K562 treated with DMSO at 1 percent for 24 hours (cell line): ENCODE results near the gene VIM. TPM values are rescaled to one million over a fixed set of nuclear protein-coding genes. Genes with fewer than 3 reads are reported as not detected.

ENCODE experiments used
- total RNA-seq: library from RNA; unstranded; fragments of 300-600 nt; gene quantifications from 2 replicates; pipeline ENCODE4 v1.2.3, GENCODE V29; 2022; ENCODE audit warnings: low read depth; ENCODE audit not compliant: insufficient read depth

VIM gene
- total RNA-seq: 831 and 987 TPM in 2 replicates

DNA sequence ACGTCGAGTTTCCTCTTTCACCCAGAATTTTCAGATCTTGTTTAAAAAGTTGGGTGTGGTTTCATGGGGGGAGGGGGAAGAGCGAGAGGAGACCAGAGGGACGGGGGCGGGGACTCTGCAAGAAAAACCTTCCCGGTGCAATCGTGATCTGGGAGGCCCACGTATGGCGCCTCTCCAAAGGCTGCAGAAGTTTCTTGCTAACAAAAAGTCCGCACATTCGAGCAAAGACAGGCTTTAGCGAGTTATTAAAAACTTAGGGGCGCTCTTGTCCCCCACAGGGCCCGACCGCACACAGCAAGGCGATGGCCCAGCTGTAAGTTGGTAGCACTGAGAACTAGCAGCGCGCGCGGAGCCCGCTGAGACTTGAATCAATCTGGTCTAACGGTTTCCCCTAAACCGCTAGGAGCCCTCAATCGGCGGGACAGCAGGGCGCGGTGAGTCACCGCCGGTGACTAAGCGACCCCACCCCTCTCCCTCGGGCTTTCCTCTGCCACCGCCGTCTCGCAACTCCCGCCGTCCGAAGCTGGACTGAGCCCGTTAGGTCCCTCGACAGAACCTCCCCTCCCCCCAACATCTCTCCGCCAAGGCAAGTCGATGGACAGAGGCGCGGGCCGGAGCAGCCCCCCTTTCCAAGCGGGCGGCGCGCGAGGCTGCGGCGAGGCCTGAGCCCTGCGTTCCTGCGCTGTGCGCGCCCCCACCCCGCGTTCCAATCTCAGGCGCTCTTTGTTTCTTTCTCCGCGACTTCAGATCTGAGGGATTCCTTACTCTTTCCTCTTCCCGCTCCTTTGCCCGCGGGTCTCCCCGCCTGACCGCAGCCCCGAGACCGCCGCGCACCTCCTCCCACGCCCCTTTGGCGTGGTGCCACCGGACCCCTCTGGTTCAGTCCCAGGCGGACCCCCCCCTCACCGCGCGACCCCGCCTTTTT is at the start of gene VIM:
Gene VIM (plus strand): TSS at position 151 of the 925 bp plus-strand sequence. CDS start 1,182 bp downstream, outside the sequence.

DNA sequence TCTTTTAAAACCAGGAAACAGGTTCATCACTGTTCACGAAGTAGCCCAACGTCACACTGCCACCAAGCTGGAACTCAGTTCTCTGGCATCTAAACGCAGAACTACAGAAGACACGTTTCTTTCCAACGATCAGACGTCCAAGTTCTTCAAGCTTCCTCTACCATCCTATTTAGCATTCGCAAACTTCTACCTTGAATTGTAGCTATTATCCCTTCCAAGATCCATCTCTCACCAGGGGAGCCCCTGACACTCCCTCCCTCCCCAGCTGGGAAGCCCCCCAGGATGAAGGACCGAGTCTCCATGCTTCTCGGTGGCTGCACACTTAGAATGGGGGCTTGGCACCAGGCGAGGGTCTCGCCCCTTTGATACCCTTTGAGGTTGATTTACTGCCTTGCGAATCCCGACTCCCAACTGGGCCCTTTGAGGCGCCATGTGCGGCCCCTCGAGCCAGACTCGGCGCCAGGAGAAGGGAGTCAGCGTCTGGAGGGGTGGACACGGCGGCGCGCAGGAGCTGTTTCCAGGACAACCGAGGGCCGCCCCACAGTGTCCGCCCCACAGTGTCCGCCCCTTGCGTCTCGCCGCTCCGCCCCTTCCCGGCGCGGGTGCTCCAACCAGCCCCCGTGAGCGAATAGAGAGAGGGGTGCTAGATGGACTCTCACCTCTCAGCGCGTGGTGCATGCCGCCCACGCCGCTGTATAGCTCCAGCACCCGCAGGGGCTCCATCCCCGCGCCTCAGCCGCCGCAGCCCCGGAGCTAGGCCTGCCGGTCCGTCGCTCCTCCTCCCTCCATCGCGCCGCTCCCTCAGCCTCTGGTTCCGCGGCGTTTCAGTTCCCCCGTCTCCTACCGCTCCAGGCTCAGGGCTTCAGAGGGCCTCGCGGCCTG is 26.9 kb upstream of the VIM start, which contains the start of gene TRDMT1:
Gene TRDMT1 (minus strand): TSS at position 761 of the 882 bp plus-strand sequence. CDS start 38 bp downstream, at position 723.

Other genes with a start within 250 kb of the VIM start
- 0.50 TPM in 1 of 2 replicates, not detected in the other for gene CUBN, start 98.4 kb upstream of the VIM start, total RNA-seq
- gene TRDMT1, start 26.6 kb upstream of the VIM start, total RNA-seq: 1.6 and 3.6 TPM in 2 replicates
- gene ST8SIA6, start 226.4 kb downstream of the VIM start, total RNA-seq: 2.0 and 3.1 TPM in 2 replicates